Gastroesophageal sphincter (tissue), 4 donors: Measurements from ENCODE around the gene AK1. TPM values are rescaled to one million over a fixed set of nuclear protein-coding genes. Genes with fewer than 3 reads are reported as not detected.

Experiments used
- ATAC-seq: fragments of 150-250 bp; one replicate; pipeline ENCODE4 v1.9.1; 2016; ENCODE audit warnings: mild to moderate bottlenecking, moderate library complexity
- H3K27ac ChIP-seq, 4 donors: fragments of 200-600 bp; sonication (generic) in 3 of 4; 1 replicate in 3 of 4; 2 replicates in 1 of 4; pipeline ENCODE4 v1.5.1; 2016 to 2019
- H3K27me3 ChIP-seq: fragments of 200-600 bp; sonication (generic); one replicate; pipeline ENCODE4 v1.5.1; 2019
- H3K36me3 ChIP-seq, 2 donors: fragments of 200-600 bp; sonication (generic); one replicate each; pipeline ENCODE4 v1.5.1; 2019; ENCODE audit warnings: control low read depth in 1 of 2
- H3K4me1 ChIP-seq, 3 donors: fragments of 200-600 bp; sonication (generic); 1 replicate in 2 of 3; 2 replicates in 1 of 3; pipeline ENCODE4 v1.5.1; 2016 to 2019; ENCODE audit warnings: control low read depth in 2 of 3
- H3K4me3 ChIP-seq, 2 donors: fragments of 200-600 bp; sonication (generic); one replicate each; pipeline ENCODE4 v1.5.1; 2019; ENCODE audit warnings: mild to moderate bottlenecking in 1 of 2, moderate library complexity in 1 of 2
- H3K9me3 ChIP-seq, 3 donors: fragments of 200-600 bp; sonication (generic); one replicate each; pipeline ENCODE4 v1.5.1; 2017 to 2019; ENCODE audit warnings: control low read depth in 2 of 3
- EP300 ChIP-seq: sonication (generic); formaldehyde crosslinking; IDR thresholded peaks from one replicate; pipeline ENCODE4 v1.6.1; 2017; ENCODE audit warnings: antibody characterized with exemption, mild to moderate bottlenecking
- POLR2A ChIP-seq, 2 donors: fragments of 450-650 bp; IDR thresholded peaks; one replicate each; pipeline ENCODE4 v1.6.1; 2017; ENCODE audit warnings: antibody characterized with exemption in 2 of 2, mild to moderate bottlenecking in 2 of 2, moderate library complexity in 1 of 2
- POLR2AphosphoS5 ChIP-seq: sonication (generic); formaldehyde crosslinking; IDR thresholded peaks from one replicate; pipeline ENCODE4 v1.6.1; 2017; ENCODE audit warnings: antibody characterized with exemption
- WGBS, 2 donors: methylation state at CpG; one replicate each; pipeline ENCODE4 v1.1.5; 2018; ENCODE audit warnings: low coverage in 1 of 2; 5-methylcytosine and 5-hydroxymethylcytosine counted together
- total RNA-seq, 4 donors: library from RNA; depleted of rRNA; stranded (reverse); fragments of >200 nt; gene quantifications; one replicate each; pipeline ENCODE4 v1.1.0, GENCODE V29; 2016
- TF ChIP-seq, protein P1 (sequence below), 4 experiments: fragments of 200-600 bp in 2 of 4; fragments of 450-650 bp in 2 of 4; sonication (generic) in 1 of 4; IDR thresholded peaks; one replicate each; pipeline ENCODE4 v1.5.1; 2017 to 2019; ENCODE audit warnings: antibody characterized with exemption in 4 of 4, mild to moderate bottlenecking in 2 of 4, moderate library complexity in 2 of 4

AK1 gene
- total RNA-seq, 4 donors from 2014 or later: 46.7 to 73.9 (median 49.7) TPM

DNA sequence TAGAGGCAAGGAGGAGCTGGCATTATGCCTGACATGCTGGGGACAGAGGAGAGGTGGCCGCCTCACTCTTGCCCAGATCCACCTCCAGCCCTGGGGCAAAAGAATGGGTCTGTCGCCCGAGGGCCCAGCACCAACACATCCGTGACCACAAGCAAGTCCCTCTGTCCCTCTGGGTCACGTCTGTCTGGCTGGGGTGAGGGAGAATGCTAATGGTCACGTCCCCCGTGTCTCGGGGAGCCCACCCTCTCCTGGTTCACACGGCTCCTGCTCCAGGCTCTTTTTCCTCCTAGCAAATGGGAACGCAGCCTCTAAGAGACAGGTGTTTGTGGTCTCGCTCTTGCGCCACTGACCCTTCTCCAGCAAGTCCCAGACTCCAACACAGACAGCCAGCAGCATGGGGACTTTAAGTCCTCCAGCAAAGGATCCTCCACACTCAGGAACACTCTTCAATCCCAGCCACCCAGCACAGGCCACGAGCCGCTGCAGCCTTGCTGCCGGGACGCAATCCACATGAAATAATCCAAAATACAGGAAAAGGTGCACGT, 27.1 kb downstream of the AK1 start:
- H3K27me3 ChIP-seq: no peaks in the 10 kb centered on the region
- peak overlapping the region in 1 of 4 donors; percentile 31 for H3K27ac ChIP-seq
- H3K4me1 ChIP-seq: peaks cover 0 to 57% (median 26%) of the 10 kb centered on the region in 3 donors
- peak overlapping the region in 1 of 2 donors; percentile 68 for H3K4me3 ChIP-seq
- 75% methylated on average over 1 of the region's 17 CpGs; no CpG with 5 or more reads in 1 of the 2 donors for WGBS, 2 donors
- peaks cover 0 to 6% (median 0%) of the 10 kb centered on the region in 3 donors for H3K9me3 ChIP-seq
- no peak for ATAC-seq
- H3K36me3 ChIP-seq: peaks cover 0 to 14% of the 10 kb centered on the region in 2 donors
- TF ChIP-seq POLR2AphosphoS5: no peak
- TF ChIP-seq, protein P1, sequence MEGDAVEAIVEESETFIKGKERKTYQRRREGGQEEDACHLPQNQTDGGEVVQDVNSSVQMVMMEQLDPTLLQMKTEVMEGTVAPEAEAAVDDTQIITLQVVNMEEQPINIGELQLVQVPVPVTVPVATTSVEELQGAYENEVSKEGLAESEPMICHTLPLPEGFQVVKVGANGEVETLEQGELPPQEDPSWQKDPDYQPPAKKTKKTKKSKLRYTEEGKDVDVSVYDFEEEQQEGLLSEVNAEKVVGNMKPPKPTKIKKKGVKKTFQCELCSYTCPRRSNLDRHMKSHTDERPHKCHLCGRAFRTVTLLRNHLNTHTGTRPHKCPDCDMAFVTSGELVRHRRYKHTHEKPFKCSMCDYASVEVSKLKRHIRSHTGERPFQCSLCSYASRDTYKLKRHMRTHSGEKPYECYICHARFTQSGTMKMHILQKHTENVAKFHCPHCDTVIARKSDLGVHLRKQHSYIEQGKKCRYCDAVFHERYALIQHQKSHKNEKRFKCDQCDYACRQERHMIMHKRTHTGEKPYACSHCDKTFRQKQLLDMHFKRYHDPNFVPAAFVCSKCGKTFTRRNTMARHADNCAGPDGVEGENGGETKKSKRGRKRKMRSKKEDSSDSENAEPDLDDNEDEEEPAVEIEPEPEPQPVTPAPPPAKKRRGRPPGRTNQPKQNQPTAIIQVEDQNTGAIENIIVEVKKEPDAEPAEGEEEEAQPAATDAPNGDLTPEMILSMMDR (IDR thresholded peaks at IDR 0.05): no peak
- no peak for TF ChIP-seq POLR2A (IDR thresholded peaks at IDR 0.05)
- TF ChIP-seq EP300: no peak

DNA sequence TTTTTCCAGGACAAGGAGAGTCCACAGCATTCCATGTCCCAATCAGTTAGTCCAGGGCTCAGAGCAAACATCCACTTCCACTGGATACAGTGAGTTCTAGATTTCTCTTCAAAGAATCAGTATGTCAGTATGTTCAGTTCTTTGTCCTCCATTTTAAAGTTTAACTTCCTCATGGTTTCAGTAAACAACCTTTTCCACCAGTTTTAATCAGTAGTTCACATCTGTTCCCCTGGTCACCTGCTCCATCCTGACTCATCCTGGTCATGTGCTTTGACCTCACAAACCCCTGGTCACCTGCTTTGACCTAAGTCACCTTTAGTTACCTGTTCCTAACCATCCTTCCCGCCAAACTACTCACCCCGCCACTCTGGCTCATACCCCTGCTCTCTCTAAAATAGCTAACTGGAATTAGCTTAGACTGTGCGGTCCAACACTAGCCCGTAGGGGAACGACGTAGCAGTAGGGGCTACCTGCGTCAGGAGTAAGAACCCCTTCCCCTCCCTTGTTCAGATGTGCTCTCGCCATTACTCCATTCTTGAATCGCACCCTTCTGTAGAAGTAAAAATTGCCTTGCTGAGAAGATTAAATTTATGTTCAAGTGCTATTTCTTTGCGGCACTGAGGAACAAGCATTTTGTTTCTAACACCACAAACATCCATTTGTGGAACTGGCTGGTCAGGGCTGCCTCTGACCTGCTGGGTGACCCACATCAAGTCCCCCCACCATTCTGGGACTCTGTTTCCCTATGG, 28.5 kb downstream of the AK1 start:
- Histone ChIP-seq H3K4me3 (peak overlapping the region in 1 of 2 donors; percentile 68), H3K4me1 (peaks cover 0 to 56% (median 18%) of the 10 kb centered on the region in 3 donors), H3K36me3 (peaks cover 0 to 14% of the 10 kb centered on the region in 2 donors), H3K27ac (peak overlapping the region in 2 of 4 donors; percentile 2), H3K27me3 (no peaks in the 10 kb centered on the region), H3K9me3 (peaks cover 0 to 6% (median 0%) of the 10 kb centered on the region in 3 donors)
- TF ChIP-seq EP300: no peak
- TF ChIP-seq, protein P1 (IDR thresholded peaks at IDR 0.05): no peak
- TF ChIP-seq POLR2AphosphoS5: no peak
- no peak for TF ChIP-seq POLR2A (IDR thresholded peaks at IDR 0.05)
- 94 to 97% methylated on average over 5 to 8 of the region's 10 CpGs for WGBS, 2 donors
- ATAC-seq: no peak

DNA sequence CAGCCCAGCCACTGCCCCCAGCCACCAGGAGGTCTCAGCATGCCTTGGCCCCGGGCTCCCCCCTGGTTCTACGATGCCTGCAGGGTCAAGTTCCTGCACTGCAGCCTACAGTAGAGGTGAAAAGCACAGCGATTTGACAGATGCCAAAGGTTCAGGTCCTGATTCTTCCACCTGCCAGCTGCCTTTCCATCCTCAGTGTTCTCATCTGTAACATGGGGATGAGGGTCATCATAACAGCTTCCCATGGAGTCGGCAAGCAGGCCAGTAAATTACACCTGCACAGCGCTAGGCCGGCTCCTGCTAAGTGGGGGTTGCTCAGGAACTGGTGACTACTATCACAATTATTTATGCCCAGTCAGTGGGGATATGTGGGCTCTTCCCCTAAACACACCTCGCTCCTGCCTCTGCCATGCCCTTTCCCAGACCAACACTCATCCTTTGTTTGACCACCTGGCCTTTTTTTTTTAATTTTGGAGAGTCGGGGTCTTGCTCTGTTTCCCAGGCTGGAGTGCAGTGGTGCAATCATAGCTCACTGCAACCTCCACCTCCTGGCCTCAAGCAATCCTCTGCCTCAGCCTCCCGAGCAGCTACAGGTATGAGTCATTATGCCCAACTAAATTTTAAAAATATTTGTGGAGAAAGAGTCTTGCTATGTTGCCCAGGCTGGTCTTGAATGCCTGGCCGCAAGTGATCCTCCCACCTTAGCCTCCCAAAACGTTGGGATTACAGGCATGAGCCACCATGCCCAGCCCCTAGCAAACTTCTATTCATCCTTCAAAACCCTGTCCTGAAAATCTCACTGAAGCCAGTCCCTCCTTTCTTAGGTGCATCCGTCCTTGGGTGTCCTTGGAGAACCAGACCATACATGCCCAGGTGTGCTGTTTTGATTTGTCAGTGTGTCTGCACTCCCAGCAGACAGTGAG, 29.4 kb downstream of the AK1 start:
- no peak for TF ChIP-seq POLR2A (IDR thresholded peaks at IDR 0.05)
- TF ChIP-seq EP300: no peak
- no peak for TF ChIP-seq POLR2AphosphoS5
- TF ChIP-seq, protein P1 (IDR thresholded peaks at IDR 0.05): no peak
- Histone ChIP-seq H3K4me3 (peak overlapping the region in 1 of 2 donors; percentile 68), H3K4me1 (peaks cover 0 to 49% (median 18%) of the 10 kb centered on the region in 3 donors), H3K27me3 (no peaks in the 10 kb centered on the region), H3K9me3 (peaks cover 0 to 6% (median 0%) of the 10 kb centered on the region in 3 donors), H3K36me3 (peaks cover 0 to 15% of the 10 kb centered on the region in 2 donors), H3K27ac (peak overlapping the region in 3 of 4 donors; percentile 62 to 74 (median 65))
- WGBS, 2 donors: 53 to 75% methylated on average over 3 to 9 of the region's 12 CpGs
- no peak for ATAC-seq

DNA sequence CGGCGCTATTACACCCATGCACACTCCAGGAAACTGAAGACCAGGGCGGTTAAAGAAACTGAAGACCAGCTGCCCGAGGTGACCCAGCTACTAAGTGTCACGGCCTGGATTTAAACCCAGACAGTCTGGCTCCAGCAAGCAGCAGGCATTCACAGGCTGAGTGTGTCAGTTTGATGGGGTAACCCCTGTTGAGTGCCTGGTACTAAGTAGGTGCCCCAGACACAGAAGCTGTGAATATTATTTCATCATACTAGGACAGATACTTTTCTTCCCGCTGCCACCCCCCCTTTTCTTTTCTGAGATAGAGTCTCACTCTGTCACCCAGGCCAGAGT, 30.3 kb downstream of the AK1 start:
- WGBS, 2 donors: 50 to 59% methylated on average over 2 to 3 of the region's 6 CpGs
- Histone ChIP-seq H3K27me3 (no peaks in the 10 kb centered on the region), H3K4me3 (peak overlapping the region in 1 of 2 donors; percentile 68), H3K4me1 (peaks cover 0 to 44% (median 13%) of the 10 kb centered on the region in 3 donors), H3K36me3 (peaks cover 0 to 23% of the 10 kb centered on the region in 2 donors), H3K27ac (peak overlapping the region in 3 of 4 donors; percentile 62 to 74 (median 65)), H3K9me3 (peaks cover 0 to 6% (median 0%) of the 10 kb centered on the region in 3 donors)
- TF ChIP-seq EP300 (no peak), POLR2AphosphoS5 (no peak), POLR2A (IDR thresholded peaks at IDR 0.05) (no peak)
- TF ChIP-seq, protein P1 (IDR thresholded peaks at IDR 0.05): no peak
- peak; percentile 37 for ATAC-seq
